CD4-positive, alpha-beta T cell (primary cell): ENCODE measurements around the gene ST14. TPM values are rescaled to one million over a fixed set of nuclear protein-coding genes. Genes with fewer than 3 reads are reported as not detected.

Experiments used
- ATAC-seq: fragments of 200-7000 bp; cut with Tn5 transposase; one replicate; pipeline ENCODE4 v1.10.0; 2022; ENCODE audit warnings: mild to moderate bottlenecking; ENCODE audit not compliant: poor library complexity
- CTCF ChIA-PET: fragments of 350-600 bp; sonication (Branson Sonifier 250); formaldehyde crosslinking; loops from one replicate; lab custom pipeline; 2021; ENCODE audit warnings: antibody characterized with exemption, inconsistent platforms; lab: Charles Lee
- POLR2A ChIA-PET: fragments of 350-600 bp; sonication (Branson Sonifier 250); formaldehyde crosslinking; loops from one replicate; lab custom pipeline; 2021; ENCODE audit warnings: antibody characterized with exemption, inconsistent platforms; lab: Charles Lee
- DNase-seq, 14 experiments: peaks; one replicate each; pipeline ENCODE4 v3.0.0-alpha.2; 2013 to 2020; ENCODE audit warnings: mixed read lengths in 2 of 14
- H3K27ac ChIP-seq, 2 donors: one replicate each; pipeline versions ENCODE4 v1.5.1 to v1.7.0; 2013; ENCODE audit warnings: low read length in 2 of 2, low read depth in 1 of 2, mild to moderate bottlenecking in 1 of 2
- H3K27me3 ChIP-seq, 2 experiments: 1 replicate in 1 of 2; 2 replicates in 1 of 2; pipeline versions ENCODE4 v1.6.1 to v1.7.0; 2013; ENCODE audit warnings: low read length in 2 of 2, control low read depth in 1 of 2, mild to moderate bottlenecking in 1 of 2, moderate library complexity in 1 of 2; ENCODE audit not compliant: insufficient read depth in 2 of 2, control insufficient read depth in 1 of 2
- H3K36me3 ChIP-seq: one replicate; pipeline ENCODE4 v1.6.1; 2013; ENCODE audit warnings: low read length, control low read depth; ENCODE audit not compliant: insufficient read depth
- H3K4me1 ChIP-seq: one replicate; pipeline ENCODE4 v1.6.1; 2013; ENCODE audit warnings: low read length, control low read depth; ENCODE audit not compliant: insufficient read depth
- H3K4me3 ChIP-seq: one replicate; pipeline ENCODE4 v1.5.1; 2013; ENCODE audit warnings: mild to moderate bottlenecking, low read length, moderate library complexity
- H3K9me3 ChIP-seq, 2 experiments: 1 replicate in 1 of 2; 2 replicates in 1 of 2; pipeline versions ENCODE4 v1.6.1 to v1.7.0; 2013; ENCODE audit warnings: low read length in 2 of 2, mild to moderate bottlenecking in 2 of 2, control low read depth in 1 of 2, moderate library complexity in 1 of 2; ENCODE audit not compliant: control insufficient read depth in 1 of 2, insufficient read depth in 1 of 2
- H3K27ac Mint-ChIP-seq: one replicate; pipeline ENCODE4 v1.8.0; 2020; ENCODE audit warnings: mixed read lengths
- H3K27me3 Mint-ChIP-seq: one replicate; pipeline ENCODE4 v1.8.0; 2021; ENCODE audit warnings: mixed read lengths
- H3K36me3 Mint-ChIP-seq: one replicate; pipeline ENCODE4 v1.8.0; 2021; ENCODE audit warnings: low read depth, mixed read lengths
- H3K4me1 Mint-ChIP-seq: one replicate; pipeline ENCODE4 v1.8.0; 2021; ENCODE audit warnings: low read depth, mixed read lengths
- H3K4me3 Mint-ChIP-seq: one replicate; pipeline ENCODE4 v1.8.0; 2020; ENCODE audit warnings: mild to moderate bottlenecking, mixed read lengths
- H3K9me3 Mint-ChIP-seq: one replicate; pipeline ENCODE4 v1.8.0; 2020; ENCODE audit warnings: mixed read lengths
- CTCF ChIP-seq: fragments of 200-600 bp; IDR thresholded peaks from one replicate; pipeline ENCODE4 v1.8.0; 2022; ENCODE audit warnings: antibody characterized with exemption, mild to moderate bottlenecking
- intact Hi-C, 2 experiments: fragments of 100-400 bp; cut with DNase I in 1 of 2; cut with micrococcal nuclease in 1 of 2; formaldehyde crosslinking; loops; one replicate each; pipeline versions ENCODE4 v1.15.1 to v1.9.0; 2023 to 2025; cut with DNase I, micrococcal nuclease
- total RNA-seq, 174 experiments: library from RNA in 2 of 174; stranded (reverse) in 2 of 174; gene quantifications; one replicate each; pipeline ENCODE4 v1.2.3 and lab custom pipeline; 2021 to 2026

The ST14 gene
- total RNA-seq, 2 experiments from 2014 or later: 0.25 to 0.31 TPM

GRCh38 chr11:130218501-130219070 is 59.0 kb downstream of the ST14 start:
- H3K36me3 Mint-ChIP-seq: no peaks in the 10 kb centered on the region
- no peak overlapping the region for H3K27ac Mint-ChIP-seq

GRCh38 chr11:130219148-130219547 is 59.6 kb downstream of the ST14 start:
- no peaks in the 10 kb centered on the region for H3K4me1 ChIP-seq
- ChIA-PET CTCF (no interaction called here), POLR2A (no interaction called here)
- no peak overlapping the region for H3K4me3 Mint-ChIP-seq
- H3K27me3 Mint-ChIP-seq: no peaks in the 10 kb centered on the region
- DNase-seq (no peak), ATAC-seq (no peak)
- H3K9me3 Mint-ChIP-seq: no peaks in the 10 kb centered on the region
- no peaks in the 10 kb centered on the region for H3K27me3 ChIP-seq
- H3K36me3 Mint-ChIP-seq: no peaks in the 10 kb centered on the region
- intact Hi-C loops: no loop called here
- H3K27ac Mint-ChIP-seq: no peak overlapping the region
- H3K4me3 ChIP-seq: no peak overlapping the region
- H3K4me1 Mint-ChIP-seq: no peaks in the 10 kb centered on the region
- no peak for TF ChIP-seq CTCF
- no peak overlapping the region for H3K27ac ChIP-seq
- peaks cover 0 to 4% of the 10 kb centered on the region in 2 experiments for H3K9me3 ChIP-seq
- no peaks in the 10 kb centered on the region for H3K36me3 ChIP-seq

More at GRCh38 chr11:130218501-130219070, 59.0 kb downstream of the ST14 start:
- no peak overlapping the region for H3K4me3 ChIP-seq
- no peaks in the 10 kb centered on the region for H3K36me3 ChIP-seq
- CTCF ChIA-PET: no interaction called here
- DNase-seq (no peak), ATAC-seq (no peak)
- no peaks in the 10 kb centered on the region for H3K4me1 ChIP-seq
- H3K27me3 ChIP-seq: no peaks in the 10 kb centered on the region
- POLR2A ChIA-PET: no interaction called here
- intact Hi-C loops: no loop called here
- Mint-ChIP-seq H3K4me1 (no peaks in the 10 kb centered on the region), H3K27me3 (no peaks in the 10 kb centered on the region), H3K4me3 (no peak overlapping the region), H3K9me3 (no peaks in the 10 kb centered on the region)
- H3K27ac ChIP-seq: no peak overlapping the region
- peaks cover 0 to 4% of the 10 kb centered on the region in 2 experiments for H3K9me3 ChIP-seq
- no peak for TF ChIP-seq CTCF

GRCh38 chr11:130220311-130221035 is 60.9 kb downstream of the ST14 start:
- H3K4me3 ChIP-seq: no peak overlapping the region
- DNase-seq (no peak), ATAC-seq (no peak)
- ChIA-PET CTCF (interaction anchor here (0.6 kb wide), 1 partner anchor 1101 kb away, joined by 3 read pairs; no protein-coding TSS in a partner anchor), POLR2A (no interaction called here)
- H3K4me1 ChIP-seq: no peaks in the 10 kb centered on the region
- H3K27me3 Mint-ChIP-seq: no peaks in the 10 kb centered on the region
- no peaks in the 10 kb centered on the region for H3K36me3 Mint-ChIP-seq
- no peak overlapping the region for H3K27ac ChIP-seq
- no peaks in the 10 kb centered on the region for H3K9me3 Mint-ChIP-seq
- H3K4me1 Mint-ChIP-seq: no peaks in the 10 kb centered on the region
- no peak for TF ChIP-seq CTCF
- no peak overlapping the region for H3K27ac Mint-ChIP-seq
- H3K4me3 Mint-ChIP-seq: no peak overlapping the region
- H3K27me3 ChIP-seq: no peaks in the 10 kb centered on the region
- intact Hi-C loops: no loop called here
- peaks cover 0 to 4% of the 10 kb centered on the region in 2 experiments for H3K9me3 ChIP-seq
- H3K36me3 ChIP-seq: no peaks in the 10 kb centered on the region
